HepG2 (cell line): ENCODE results near the gene TSC22D4. TPM values are rescaled to one million over a fixed set of nuclear protein-coding genes. Genes with fewer than 3 reads are reported as not detected.

Experiments
- ADNP ChIP-seq: sonication (generic); formaldehyde crosslinking; IDR thresholded peaks from 2 replicates; pipeline ENCODE4 v1.4.0; 2020; ENCODE audit warnings: missing genetic modification reagents
- ELF1 ChIP-seq: sonication (generic); formaldehyde crosslinking; IDR thresholded peaks from 2 replicates; pipeline ENCODE4 v1.4.0; 2020; ENCODE audit warnings: missing genetic modification reagents
- FOXO1 ChIP-seq: sonication (generic); formaldehyde crosslinking; IDR thresholded peaks from 2 replicates; pipeline ENCODE4 v1.4.0; 2020; ENCODE audit warnings: missing genetic modification reagents
- GATAD1 ChIP-seq: IDR thresholded peaks from 2 replicates; pipeline ENCODE4 v1.6.1; 2016; ENCODE audit warnings: missing genetic modification reagents, missing compliant biosample characterization
- MNT ChIP-seq: fragments of 450-650 bp; IDR thresholded peaks from 2 replicates; pipeline ENCODE4 v1.6.1; 2016
- NR2C2 ChIP-seq: sonication (generic); formaldehyde crosslinking; IDR thresholded peaks from 2 replicates; pipeline ENCODE4 v1.4.0; 2020; ENCODE audit warnings: missing genetic modification reagents, mild to moderate bottlenecking, moderate library complexity, borderline replicate concordance
- PATZ1 ChIP-seq: sonication (generic); formaldehyde crosslinking; IDR thresholded peaks from 2 replicates; pipeline ENCODE4 v1.4.0; 2020; ENCODE audit warnings: missing genetic modification reagents
- PRMT3 ChIP-seq: sonication (generic); formaldehyde crosslinking; IDR thresholded peaks from 2 replicates; pipeline ENCODE4 v1.8.1; 2022; ENCODE audit warnings: low read depth, mild to moderate bottlenecking, moderate library complexity, missing genetic modification reagents, borderline replicate concordance
- TBX2 ChIP-seq: sonication (generic); formaldehyde crosslinking; IDR thresholded peaks from 2 replicates; pipeline ENCODE4 v1.5.0; 2020; ENCODE audit warnings: missing genetic modification reagents, mild to moderate bottlenecking, borderline replicate concordance
- TCF12 ChIP-seq, 2 experiments: fragments of 450-650 bp in 1 of 2; sonication (generic) in 1 of 2; formaldehyde crosslinking in 1 of 2; IDR thresholded peaks; 2 replicates each; pipeline versions ENCODE4 v1.6.1 to v1.8.0; 2017 to 2022; ENCODE audit warnings: antibody characterized with exemption in 1 of 2, mild to moderate bottlenecking in 1 of 2, missing genetic modification reagents in 1 of 2, moderate library complexity in 1 of 2
- THAP7 ChIP-seq: sonication (generic); formaldehyde crosslinking; IDR thresholded peaks from 2 replicates; pipeline ENCODE4 v1.8.1; 2023; ENCODE audit warnings: mild to moderate bottlenecking, missing genetic modification reagents
- ZFAT ChIP-seq: sonication (generic); formaldehyde crosslinking; conservative IDR thresholded peaks from 2 replicates; pipeline ENCODE4 v1.8.1; 2023; ENCODE audit warnings: missing genetic modification reagents, inconsistent platforms
- ZNF552 ChIP-seq: sonication (generic); formaldehyde crosslinking; IDR thresholded peaks from 2 replicates; pipeline ENCODE4 v1.9.0; 2022; ENCODE audit warnings: missing genetic modification reagents, mild to moderate bottlenecking, borderline replicate concordance
- ZNF646 ChIP-seq: sonication (generic); formaldehyde crosslinking; IDR thresholded peaks from 2 replicates; pipeline ENCODE4 v1.9.0; 2021; ENCODE audit warnings: mild to moderate bottlenecking, missing genetic modification reagents
- ZNF761 ChIP-seq: sonication (generic); formaldehyde crosslinking; conservative IDR thresholded peaks from 2 replicates; pipeline ENCODE4 v1.4.0; 2020; ENCODE audit warnings: mild to moderate bottlenecking, missing genetic modification reagents
- ZNF768 ChIP-seq: sonication (generic); formaldehyde crosslinking; IDR thresholded peaks from 2 replicates; pipeline ENCODE4 v1.4.0; 2020; ENCODE audit warnings: missing genetic modification reagents
- ZNF772 ChIP-seq: sonication (generic); formaldehyde crosslinking; IDR thresholded peaks from 2 replicates; pipeline ENCODE4 v1.5.0; 2020; ENCODE audit warnings: mild to moderate bottlenecking, missing genetic modification reagents
- polyA plus RNA-seq, 8 experiments: library from polyadenylated mRNA; depleted of rRNA in 3 of 8; stranded (reverse) in 7 of 8; unstranded in 1 of 8; fragments of >200 nt; fragmentation: Illumina TruSeq in 4 of 8; extraction: Trizol in 4 of 8; gene quantifications; 2 replicates each; pipeline versions ENCODE4 v1.2.1 to v1.2.3, GENCODE V29; 2011 to 2016; ENCODE audit warnings: low read depth in 4 of 8, missing spikeins in 1 of 8, mixed read lengths in 1 of 8; ENCODE audit not compliant: insufficient read depth in 1 of 8
- total RNA-seq, 5 experiments: library from RNA; depleted of rRNA; stranded (reverse); fragments of >200 nt; fragmentation: Illumina TruSeq; extraction: Trizol; gene quantifications; 2 replicates each; pipeline ENCODE4 v1.2.3, GENCODE V29; 2016; ENCODE audit warnings: low read depth in 1 of 5

The TSC22D4 gene
- total and polyA plus RNA-seq, 2 of the 13 experiments (the other 11 are each of a cell fraction or from before 2014, with no cell fraction given), result 7.7 to 8.7 TPM

GRCh38 chr7:100428199-100428966 is 50.6 kb downstream of the TSC22D4 start, which contains the start of gene ZCWPW1 (continued):
- TF ChIP-seq PRMT3 (CRISPR knock-in tag), result peak; percentile 48; the same call in 1 of the 2 replicates
- peak; percentile 62; the same call in 1 of the 2 replicates for TF ChIP-seq NR2C2 (CRISPR knock-in tag)
- peak; percentile 62 for TF ChIP-seq FOXO1 (CRISPR knock-in tag)
- peak; percentile 67 for TF ChIP-seq THAP7 (CRISPR knock-in tag)
- TF ChIP-seq ZNF768 (CRISPR knock-in tag), result peak; percentile 67; the same call in 1 of the 2 replicates
- TF ChIP-seq MNT, result no peak
- TF ChIP-seq ZNF646 (CRISPR knock-in tag), result peak; percentile 52; the same call in 1 of the 2 replicates
- TF ChIP-seq ZNF772, result peak; percentile 85
- 0 out of 2 replicates have a peak, but pooled peaks have one; percentile 51 for TF ChIP-seq ZNF552
- no peak for TF ChIP-seq TCF12 (IDR thresholded peaks at IDR 0.05)
- no peak for TF ChIP-seq TCF12 (CRISPR knock-in tag; IDR thresholded peaks at IDR 0.05)
- peak; percentile 25; the same call in 1 of the 2 replicates for TF ChIP-seq ZFAT (CRISPR knock-in tag)
- TF ChIP-seq GATAD1, result peak; percentile 75; the same call in 1 of the 2 replicates
- TF ChIP-seq PATZ1 (CRISPR knock-in tag), result peak; percentile 99
- TF ChIP-seq ELF1 (CRISPR knock-in tag), result peak; percentile 84
- peak; percentile 82; the same call in 1 of the 2 replicates for TF ChIP-seq ZNF761
- TF ChIP-seq TBX2, result 0 out of 2 replicates have a peak, but pooled peaks have one; percentile 45
- no peak for TF ChIP-seq ADNP (CRISPR knock-in tag)
